Measurements from ENCODE around the gene ANO3.
"Not testable (repeated sequence)": the region's sequence is repeated elsewhere in the genome, so short reads cannot be mapped to it uniquely, and the experiment has no call there.

The ANO3 gene

DNA sequence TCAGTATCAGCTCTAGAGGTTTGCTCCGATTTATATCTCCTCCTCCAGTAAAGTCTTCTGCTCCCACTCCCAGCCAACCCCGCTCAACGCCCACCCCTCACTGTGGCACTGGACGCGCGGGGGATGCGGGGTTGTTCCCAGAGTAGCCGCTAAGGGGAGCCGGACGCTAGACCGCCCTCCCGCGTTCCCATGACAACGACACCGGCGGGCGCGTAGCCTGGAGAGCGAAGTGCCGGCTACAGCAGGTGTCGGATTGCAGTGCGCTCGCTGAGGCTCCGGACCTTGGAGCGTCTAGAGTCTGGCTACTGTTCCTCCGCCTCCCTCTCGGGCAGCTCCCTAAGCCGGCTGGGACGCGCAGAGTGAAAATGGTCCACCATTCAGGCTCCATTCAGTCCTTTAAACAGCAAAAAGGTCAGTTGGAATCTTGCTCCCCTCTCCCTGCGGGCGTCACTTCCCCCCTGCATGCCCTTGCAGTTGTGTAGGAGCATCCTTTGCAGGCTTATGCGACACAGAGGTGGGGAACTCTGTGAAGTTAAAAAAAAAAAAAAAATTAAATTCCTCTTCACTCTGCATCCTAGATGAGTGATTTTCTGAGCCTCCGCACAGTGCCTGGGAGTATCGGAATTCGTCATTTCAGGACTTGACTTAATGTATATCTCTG lies at the start of gene ANO3:
TSS of gene ANO3 (plus strand) at position 220 of the 661 bp plus-strand sequence. CDS start at position 366, 146 bp downstream.
- peak; percentile 82 for DNase-seq

DNA sequence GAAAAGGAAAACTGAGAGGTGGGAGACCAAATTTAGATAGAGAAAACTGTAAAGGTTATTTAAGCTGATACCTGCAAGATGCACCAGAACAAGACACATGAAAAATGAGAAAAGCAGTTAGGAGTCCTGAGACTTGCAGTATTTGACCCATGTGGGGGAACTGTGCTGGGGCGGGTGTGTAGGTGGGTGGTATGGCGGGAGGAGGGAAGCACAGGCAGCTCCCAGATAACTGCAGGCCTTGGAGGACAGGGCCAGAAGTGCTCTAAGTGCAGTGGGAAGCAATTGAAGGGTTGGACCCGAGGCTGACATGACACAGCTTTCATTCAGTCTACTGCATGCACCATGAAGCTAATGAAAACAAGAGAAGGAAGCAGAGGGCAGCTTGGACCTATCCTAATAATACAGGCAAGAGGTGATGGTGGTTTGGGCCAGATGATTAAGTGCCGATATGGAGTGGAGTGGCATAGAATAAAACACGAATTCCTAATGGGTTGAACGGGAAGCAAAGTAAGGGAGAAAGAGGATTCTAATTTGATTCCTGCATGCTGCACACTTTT lies 48.0 kb upstream of the ANO3 start:
- DNase-seq: no peak

- DNase-seq: peak; percentile 14 to 53
Measured at GRCh38 chr11:26285608-26286007, 46.3 kb upstream of the ANO3 start.

DNA sequence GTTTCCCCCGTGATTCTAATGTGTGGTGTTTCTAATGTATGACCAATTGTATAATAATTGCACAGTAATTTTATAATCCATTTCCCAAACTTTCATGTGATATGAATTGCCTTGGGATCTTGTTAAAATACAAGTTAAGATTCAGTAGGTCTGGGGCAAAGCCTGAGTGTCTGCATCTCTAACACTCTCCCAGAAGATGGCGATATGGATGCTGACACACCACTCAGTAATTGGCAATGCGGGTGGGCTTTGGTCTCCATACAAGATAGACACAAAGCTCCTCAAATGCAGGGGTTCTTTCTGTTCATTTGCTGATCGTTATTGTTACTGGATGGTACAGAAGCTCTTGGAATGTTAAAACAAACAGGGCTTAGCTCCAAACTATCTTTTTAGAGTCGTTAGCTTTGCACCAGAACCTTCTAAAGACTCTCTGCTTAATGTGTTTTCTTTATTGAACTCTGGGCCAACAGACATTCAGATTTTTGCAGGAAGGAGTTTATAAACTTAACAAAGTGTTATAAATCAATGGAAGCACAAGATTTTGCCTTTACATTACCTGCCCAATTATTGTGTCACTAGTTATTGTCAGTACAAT lies 45.4 kb upstream of the ANO3 start:
- peak in 1 of 2 experiments; percentile 8 for DNase-seq

- DNase-seq: no peak
Measured at GRCh38 chr11:26287067-26287518, 44.8 kb upstream of the ANO3 start.

- peak in 1 of 2 experiments; percentile 55 for DNase-seq
Measured at GRCh38 chr11:26297189-26297975, 34.5 kb upstream of the ANO3 start.

DNA sequence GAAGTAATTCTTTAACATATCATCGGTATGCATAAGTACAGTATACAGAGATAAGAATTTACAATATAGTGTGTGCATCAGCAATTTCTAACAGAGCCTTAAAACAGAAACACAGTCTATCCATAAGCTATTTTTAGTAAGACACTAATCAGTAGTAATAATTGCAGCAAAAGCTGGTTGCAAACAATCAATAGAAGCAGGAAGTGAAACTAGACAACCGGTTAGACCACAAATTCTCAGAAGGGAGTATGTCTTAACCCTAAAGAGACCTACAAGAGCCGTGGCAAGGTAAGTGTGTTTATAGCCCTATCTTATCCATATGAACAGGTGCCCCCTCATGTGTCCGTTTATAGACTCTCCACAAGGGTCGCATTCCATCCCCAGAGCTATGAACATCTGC lies 15.6 kb upstream of the ANO3 start:
- DNase-seq: not testable (repeated sequence)

- DNase-seq: peak in 1 of 2 experiments; percentile 32
Measured at GRCh38 chr11:26319906-26320305, 12.0 kb upstream of the ANO3 start.

GRCh38 chr11:26321516-26321915 lies 10.4 kb upstream of the ANO3 start:
- no peak for DNase-seq

DNA sequence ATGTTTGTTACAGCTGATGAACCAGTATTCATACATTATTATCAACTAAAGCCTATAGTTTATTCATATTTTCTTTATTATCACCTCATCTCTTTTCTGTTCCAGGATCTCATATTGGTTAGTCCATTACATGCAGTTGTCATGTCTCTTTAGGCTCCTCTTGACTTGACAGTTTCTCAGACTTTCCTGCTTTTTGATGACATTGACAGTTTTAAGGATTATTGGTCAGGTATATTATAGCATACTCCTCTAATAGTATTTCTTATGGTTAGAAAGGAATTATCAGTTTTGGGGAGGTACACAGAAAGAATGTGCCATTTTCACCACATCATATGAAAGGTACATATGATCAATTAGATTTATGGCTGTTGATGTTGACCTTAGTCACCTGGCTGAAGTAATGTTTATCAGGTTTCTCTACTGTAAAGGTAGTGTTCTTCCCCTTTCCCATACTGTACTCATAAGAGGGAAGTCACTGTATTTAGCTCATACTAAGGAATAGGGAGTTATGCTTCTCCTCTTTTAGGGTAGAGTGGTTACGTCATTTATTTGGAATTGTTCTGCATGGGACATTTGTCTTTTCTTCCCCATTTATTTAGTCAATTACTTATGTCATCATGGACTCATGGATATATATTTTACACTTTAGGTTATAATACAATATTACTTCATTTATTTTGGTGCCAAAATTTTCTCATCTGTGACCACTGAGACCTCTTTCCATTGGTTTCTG lies 9.4 kb upstream of the ANO3 start:
- DNase-seq: no peak

DNA sequence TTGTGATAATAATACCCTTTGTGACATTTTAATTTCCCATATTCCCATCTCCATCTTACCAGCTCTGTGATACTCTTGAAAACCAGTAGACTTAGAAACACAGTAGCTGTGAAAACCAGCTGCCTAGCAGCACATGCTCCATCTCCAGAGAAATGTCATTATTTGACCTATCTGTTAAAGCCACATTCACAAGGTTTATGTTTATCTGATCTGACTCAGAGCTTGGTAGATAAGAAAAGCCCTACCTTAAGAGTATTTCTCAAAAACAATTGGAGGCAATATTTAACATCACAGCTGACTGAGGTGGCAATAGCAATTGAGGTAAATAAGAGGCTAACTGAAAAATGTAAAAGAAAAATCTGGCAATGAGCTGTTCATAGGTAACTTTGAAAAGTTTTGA lies 8.1 kb upstream of the ANO3 start:
- no peak for DNase-seq

GRCh38 chr11:26324270-26324669 lies 7.7 kb upstream of the ANO3 start:
- DNase-seq: no peak

- DNase-seq: no peak
Measured at GRCh38 chr11:26326793-26327400, 5.0 kb upstream of the ANO3 start.

- DNase-seq: no peak
Measured at GRCh38 chr11:26329206-26329605, 2.7 kb upstream of the ANO3 start.

GRCh38 chr11:26330262-26330661 lies 1.7 kb upstream of the ANO3 start:
- no peak for DNase-seq

DNA sequence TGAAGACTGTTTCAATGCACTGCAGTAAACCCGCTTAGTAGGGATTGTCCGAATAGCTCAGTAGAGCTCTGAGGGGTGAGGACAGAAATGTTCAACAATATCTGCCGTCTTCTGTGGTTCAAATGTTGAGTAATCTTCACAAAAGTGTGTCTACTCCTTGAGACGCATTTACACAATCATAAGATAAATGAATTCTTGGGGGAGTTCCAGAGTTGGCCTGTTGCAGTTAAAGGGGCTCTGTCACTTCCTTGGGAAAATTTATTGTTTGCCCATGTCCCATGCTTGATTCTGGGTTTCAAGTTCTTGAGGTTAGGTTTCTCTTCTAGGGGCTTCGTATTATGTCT lies 614 bp downstream of the ANO3 start:
- no peak for DNase-seq

DNA sequence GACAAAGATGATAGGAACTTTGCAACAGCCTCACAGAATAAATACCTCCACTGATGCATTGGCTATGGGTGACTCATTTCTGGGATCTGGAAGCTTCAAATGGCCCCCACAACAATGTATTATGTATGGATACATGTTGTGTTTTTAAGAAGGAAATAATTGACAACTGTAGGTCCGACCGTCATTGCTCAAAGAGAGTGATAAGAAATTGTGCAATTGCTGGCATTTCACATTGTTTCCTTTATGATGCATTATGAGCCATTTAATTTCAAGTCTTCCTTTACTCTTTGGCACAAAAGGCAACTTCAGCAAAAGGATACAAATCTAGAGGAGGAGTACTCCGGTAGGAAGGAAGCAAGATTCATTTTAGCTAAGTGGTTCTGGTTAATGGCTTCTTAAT lies 2.0 kb downstream of the ANO3 start:
- DNase-seq: no peak

DNA sequence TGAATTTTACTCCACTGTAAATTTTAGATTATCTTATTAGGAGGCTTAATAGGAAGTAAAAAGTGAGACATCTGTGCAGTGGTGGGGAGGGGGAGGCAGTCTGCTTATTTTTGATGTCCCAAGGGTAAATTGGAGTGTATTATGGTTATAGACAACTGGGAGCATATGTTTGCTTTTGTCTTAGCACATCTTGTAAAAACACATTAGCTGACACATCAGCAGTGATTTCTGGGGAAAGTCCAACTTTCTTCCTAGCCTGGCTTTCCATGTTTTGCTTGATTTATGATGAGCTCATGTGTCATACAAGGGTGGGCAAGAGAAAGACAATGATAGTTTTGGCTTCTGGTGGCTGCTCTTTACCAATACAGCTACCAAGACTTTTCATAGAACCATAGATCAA lies 4.0 kb downstream of the ANO3 start:
- no peak for DNase-seq

DNA sequence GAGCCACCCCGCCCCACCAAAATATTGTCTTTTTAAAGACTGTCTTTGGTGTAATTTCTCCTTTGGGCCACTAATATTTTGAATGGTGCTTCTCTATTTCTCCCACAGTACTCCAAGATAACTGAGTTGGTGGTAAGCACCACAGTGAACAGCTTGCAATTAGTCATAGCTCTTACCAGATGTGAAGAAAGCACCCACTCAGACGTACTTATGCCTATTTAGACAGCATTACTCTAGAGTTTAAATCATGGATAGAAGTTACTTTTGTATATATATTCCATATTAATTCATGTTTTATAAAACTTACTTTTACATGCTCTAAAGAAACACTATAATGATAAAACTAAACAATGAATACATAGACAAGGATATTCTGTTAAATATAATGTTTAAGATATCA lies 12.7 kb downstream of the ANO3 start:
- no peak for DNase-seq

DNA sequence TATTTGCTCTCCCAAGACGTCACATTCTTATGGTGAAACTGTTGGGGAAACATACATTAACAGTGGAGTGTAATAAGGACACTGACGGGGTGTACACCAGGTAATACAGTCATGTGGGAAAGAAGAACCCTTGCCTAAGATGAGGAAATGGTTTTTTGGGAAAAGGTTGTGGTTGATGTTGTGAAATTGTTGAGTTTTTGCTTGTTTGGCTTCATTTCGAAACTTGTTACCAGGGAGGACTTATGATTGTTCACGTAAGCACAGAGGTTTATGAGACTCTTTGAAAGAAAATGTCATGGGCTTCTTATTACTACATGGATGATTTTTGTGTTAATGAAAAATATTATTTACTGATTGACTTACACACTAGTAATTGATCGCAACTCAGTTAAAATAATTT lies 16.8 kb downstream of the ANO3 start:
- DNase-seq: no peak

- DNase-seq: no peak
Measured at GRCh38 chr11:26350002-26350401, 18.1 kb downstream of the ANO3 start.

DNA sequence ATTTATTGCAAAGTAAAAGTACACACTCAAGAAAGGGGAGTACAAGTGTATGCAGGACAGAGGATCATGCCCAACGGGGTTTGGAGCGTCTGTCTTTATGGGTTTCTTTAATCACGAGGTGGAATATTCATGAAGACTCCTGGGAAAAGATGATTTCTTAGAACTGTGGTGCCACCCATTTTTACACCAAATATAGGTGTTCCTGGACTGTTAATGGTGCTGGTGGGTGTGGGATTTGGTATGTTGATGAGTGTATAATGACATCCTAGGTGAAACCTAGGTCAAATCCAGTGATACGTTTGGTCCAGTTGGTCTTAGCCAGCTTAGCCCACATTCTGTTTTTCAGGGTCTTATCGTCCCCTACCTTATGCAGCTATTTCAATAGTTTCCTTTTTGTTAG lies 21.1 kb downstream of the ANO3 start:
- DNase-seq: no peak

GRCh38 chr11:26359055-26359454 lies 27.1 kb downstream of the ANO3 start:
- no peak for DNase-seq

Measured in NCI-H1930 (cell line).